Medulla oblongata (tissue), 1 donor: ENCODE measurements around the gene SLC35B4.

Experiments
- DNase-seq: peaks from one replicate; pipeline ENCODE4 v3.0.0-alpha.2; 2015; ENCODE audit errors: extremely low spot score

Gene SLC35B4

DNA sequence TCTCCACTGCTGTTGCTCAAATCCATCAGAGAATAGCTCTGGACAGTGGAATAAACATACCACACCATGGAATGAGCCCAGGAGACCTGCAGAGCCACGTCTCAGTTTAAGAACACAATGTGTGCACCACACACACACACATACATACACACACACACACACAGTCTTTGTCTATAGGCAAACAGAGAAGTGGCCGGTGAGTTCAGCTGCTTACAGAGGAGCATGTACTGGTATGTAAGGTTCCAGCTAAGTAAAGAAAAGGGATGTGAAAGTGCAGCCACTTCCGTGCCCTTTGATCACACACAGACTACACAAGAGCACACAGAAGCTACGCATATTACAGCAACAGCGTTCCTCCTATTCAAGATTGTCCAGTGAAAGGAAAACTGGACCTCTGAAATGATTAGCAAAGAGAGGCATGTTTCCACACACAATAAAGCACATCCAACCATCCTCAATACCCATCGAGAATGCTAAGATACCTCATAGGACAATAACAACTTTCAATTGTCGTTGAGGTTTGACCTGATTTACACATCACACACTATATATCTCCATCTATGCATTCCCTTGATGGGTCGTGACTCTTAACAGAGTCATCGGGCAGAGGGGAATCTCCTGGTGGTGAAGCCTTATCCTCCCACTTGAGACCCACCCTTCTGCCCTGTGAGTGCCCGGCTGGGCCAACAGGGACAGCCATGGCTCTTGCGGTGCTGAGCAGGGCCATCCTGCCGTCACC lies 23.6 kb downstream of the SLC35B4 start:
- DNase-seq, result peak; percentile 80

DNA sequence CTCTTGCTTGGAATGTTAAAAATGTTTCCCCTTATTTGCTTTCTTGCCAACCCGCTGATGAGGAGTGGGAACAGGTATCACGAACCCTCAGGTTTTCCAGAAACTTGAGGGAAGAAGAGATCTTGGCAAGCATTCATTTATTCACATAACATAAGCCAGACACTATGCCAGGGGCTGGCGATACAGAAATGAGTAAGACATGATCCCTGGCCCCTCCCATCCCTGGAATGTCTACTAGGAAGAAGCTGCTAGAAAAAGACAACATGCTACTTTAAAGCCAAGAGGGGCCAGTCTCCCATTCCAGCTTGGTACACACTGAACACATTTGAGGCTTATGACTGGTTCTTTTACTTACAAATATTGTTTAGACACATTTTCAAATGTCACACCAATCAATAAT lies 26.4 kb downstream of the SLC35B4 start:
- DNase-seq, result no peak

DNA sequence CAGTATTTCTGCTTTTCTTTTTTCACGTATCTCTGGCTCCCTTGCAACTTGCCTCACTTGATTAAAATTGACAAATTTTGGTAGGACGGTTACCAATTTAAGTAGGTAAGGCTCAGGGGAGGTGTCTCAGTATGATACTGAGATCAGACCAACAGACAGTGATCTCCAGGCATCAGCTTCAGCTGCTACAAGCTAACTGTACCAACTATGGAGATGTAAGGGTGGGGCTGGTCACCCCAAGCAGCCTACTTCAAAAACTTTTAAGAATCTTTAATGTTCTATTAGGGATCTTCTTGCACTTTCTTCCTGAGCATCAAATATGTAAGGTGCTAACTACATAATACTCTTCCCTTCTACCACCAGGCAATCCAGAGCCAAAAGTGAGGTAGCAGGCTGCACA lies 26.9 kb downstream of the SLC35B4 start:
- no peak for DNase-seq

DNA sequence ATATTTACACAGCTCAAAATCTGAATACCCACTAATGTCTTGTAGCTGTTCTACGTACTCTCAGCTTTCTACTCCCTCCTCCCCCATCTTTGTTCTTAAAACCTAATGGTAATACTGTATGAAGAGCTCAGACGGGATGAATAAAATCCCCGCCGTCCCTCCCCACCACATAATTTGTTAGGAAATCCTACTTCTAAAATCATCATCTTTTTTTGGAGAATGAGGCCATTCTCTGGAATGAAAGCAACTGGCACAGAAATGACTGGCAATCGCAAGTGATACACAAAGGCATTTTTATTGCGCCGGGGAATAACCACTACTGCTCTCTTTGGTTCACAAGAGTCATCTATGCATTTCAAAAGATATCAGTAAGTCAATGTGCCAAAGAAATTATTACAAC lies 27.3 kb downstream of the SLC35B4 start:
- no peak for DNase-seq

DNA sequence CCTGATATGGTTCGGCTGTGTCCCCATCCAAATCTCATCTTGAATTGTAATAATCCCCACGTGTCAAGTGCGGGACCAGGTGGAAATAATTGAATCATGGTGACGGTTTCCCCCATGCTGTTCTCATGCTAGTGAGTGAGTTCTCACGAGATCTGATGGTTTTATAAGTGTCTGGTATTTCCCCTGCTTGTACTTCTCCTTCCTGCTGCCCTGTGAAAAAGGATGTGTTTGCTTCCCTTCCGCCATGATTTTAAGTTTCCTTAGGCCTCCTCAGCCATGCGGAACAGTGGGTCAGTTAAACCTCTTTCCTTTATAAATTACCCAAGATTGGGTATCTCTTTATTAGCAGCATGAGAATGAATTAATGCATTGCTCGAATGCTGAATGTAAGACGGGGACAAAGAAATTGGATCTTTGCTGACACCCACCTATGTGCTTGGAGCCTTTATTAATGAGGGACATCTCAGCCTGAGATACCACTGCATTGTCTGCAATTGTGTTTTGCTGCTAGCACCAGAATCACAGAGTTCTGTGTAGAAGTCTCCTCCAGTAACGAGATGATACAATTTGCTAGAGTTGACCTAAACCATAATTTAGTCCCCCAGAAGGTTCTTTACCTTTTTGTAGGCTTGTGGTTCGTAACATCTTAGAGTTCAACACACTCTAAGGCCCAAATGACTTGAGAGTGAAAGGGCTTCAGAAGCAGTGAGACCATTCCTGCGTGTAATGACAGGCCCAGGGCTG lies 28.6 kb downstream of the SLC35B4 start:
- no peak for DNase-seq

DNA sequence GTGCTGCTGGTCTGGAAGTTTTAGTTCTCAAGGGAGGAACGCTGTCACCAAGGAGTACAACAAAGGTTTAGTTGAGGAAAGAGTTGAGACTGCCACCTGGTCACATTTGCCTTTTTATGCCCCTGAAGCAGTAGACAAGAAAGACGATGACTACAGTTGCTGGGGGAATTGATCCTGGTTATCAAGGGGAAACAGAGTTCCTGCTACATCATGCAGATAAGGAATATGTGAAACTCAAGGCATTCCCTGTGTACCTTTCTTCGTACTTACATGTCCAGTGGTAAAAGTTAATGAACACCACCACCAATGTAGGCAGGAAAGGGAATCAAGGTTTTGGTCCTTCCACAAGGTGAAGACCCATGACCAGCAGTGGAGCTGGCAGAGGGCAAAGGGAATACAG lies 31.8 kb downstream of the SLC35B4 start:
- no peak for DNase-seq

DNA sequence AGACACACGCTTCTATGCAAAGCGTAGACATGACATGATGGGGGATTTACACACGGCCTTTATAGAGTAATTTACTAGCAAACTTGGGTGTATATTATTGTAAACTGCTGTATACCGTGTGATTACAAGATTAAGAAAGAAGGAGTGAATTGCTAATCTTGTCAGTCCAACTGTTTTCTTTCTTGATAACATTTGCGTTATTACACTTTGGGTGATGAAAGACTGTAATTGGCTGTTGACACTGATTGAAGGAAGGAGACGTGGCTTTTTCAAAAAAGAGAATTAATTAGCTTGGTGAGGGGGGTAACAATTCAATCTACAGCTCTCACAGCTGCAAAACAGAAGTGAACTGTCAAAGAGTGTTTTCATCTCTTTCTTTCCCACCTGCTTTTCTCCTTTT lies 32.7 kb downstream of the SLC35B4 start:
- no peak for DNase-seq

DNA sequence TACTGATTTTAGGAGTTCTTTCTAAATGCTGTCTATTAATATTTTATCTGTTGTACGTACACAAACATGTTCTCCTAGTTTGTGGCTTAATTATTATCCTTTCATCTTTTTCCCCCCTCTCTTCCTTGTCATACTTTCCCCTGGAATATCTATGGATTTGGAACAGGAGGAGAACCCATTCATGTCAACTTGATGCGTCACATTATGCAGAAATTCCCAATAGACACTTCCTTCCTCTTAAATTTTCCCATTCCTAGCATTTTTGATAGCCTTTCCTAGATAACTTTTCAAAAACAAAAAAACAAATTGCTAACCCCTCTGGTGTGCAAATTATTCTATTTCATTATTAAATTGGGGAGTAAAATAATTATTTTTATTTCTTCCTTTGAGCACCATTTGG lies 36.2 kb downstream of the SLC35B4 start:
- DNase-seq, result no peak

DNA sequence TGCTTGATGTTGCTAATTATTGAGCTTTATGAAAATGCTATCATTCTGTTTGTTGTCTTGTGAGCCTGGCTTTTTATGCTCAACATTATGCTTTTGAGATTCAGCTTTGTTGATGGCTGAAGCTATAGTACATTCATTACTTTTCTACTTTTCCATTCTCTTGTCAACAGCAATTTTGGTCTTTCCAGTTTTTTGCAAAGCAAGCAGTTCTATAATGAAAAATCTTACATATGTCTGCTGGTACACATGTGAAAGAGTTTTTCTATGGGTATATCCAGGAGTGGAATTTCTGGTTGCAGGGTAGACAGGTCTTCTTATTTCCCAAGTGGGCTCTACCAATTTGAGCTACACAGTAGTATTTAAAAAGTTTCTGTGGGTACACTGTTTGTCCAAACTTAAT lies 36.8 kb downstream of the SLC35B4 start:
- no peak for DNase-seq

DNA sequence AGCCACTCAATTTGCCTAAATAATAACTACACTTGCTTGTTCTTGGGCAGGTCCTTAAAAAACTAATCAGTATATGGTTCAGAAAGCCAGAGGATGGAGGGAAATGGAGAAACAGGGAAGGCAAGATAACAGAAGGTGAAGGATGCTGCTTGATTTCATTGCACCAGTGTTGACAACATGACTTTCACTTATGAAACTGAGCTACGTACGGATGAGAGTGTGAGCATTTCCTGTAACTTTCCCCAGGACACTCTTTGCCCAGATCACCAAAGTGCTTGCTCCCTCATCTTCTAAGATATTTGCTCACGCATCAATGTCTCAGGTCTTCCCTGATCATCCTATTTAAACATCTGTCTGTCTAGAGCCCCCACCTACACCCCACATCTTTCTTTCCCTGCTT lies 37.4 kb downstream of the SLC35B4 start:
- DNase-seq, result no peak

DNA sequence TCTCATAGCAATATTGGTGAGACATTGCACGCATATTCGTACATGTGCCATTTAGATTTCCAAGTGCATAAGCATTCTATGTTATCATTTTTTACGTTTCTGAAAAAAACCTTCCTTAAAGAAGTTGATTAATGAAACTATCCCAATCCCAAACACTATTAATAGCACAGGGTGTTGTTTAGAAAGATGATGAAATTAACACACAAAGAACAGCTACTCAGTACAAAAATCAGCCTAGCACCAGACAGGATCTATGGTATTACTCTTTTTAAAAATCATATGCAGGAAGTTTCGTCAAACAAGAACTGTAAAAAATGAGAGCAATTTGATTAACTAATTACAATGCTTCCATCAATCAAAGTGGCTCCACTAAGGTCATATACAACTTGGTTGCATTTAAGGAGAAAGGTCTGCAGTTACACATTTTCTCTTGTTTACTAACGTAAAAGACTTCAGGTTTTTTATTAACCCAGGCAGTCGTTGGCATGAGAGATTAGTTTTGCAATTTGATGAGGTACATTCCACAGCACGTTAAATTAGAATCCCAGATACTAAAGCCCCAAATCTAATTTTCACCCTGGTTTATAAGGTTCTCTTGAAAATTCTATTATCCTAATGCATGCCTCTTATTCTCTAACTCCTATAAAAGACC lies 38.1 kb downstream of the SLC35B4 start:
- no peak for DNase-seq

DNA sequence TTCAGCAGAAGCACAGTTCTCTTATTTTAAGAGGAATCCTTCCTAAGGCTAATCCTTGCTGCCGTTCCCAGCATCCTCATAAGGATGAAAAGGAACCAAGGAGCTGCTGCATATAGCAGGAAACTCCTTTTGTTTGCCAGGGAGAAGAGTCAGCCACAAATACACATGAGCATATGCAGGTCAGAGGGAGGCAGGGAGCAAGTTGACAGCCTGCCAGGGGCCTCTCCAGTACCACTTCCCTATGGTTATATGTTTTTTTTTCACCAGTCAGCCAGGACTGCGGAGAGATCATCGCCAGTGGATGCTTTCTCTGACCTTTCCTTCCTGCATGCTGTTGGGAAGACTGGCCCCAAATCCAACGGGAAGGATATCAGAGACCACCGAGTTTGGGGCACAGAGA lies 39.8 kb downstream of the SLC35B4 start:
- no peak for DNase-seq

DNA sequence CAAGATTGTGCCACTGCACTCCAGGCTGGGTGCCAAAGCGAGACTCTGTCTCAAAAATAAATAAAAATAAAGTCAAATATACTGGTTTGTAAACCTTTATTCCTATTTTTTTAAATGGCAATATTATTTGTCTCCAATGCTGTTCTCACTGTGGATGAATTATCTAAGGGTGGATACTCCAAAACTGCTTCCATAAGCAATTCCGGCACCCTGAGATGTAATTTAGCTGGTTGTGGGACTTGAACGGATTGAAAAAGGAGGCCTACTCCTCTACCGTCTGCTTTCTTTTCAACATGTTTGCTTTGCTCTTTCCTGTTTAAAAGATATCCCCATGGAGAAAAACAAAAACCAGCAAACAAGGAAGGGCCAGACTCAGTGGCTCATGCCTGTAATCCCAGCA lies 54.4 kb downstream of the SLC35B4 start:
- no peak for DNase-seq

DNA sequence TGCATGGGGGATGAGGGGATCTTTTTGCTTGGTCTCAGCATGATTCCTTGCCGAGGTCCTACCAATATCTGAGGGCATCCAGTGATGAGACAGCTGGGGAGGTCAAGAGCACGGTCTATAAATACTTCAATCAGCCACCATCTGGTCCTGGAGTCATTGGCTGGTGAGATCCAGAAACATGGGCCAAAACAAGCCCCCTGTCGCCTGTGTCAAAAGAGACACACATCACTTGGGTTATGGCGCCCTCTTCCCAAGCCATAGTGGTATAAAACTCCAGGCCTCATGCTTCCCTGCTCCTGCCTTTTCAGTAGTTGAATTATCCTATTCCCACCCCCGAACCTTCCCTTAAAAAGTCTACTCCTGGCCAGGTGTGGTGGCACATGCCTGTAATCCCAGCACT lies 60.9 kb downstream of the SLC35B4 start:
- DNase-seq, result no peak

DNA sequence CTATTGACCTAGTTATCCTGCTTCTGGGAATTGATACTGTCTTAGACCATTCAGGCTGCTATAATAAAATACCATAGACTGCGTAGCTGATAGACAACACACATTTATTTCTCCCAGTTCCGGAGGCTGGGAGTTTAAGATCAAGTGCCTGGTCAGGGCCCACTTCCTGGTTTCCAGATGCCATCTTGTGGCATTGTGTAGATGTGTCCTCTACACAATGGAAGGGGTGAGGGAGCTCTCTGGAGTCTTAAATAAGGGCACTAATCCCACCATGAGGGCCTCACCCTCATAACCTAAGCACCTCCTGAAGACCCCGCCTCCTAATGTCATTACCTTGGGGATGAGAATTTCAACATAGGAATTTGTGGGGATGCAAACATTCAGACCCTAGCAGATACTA lies 62.4 kb downstream of the SLC35B4 start:
- no peak for DNase-seq

DNA sequence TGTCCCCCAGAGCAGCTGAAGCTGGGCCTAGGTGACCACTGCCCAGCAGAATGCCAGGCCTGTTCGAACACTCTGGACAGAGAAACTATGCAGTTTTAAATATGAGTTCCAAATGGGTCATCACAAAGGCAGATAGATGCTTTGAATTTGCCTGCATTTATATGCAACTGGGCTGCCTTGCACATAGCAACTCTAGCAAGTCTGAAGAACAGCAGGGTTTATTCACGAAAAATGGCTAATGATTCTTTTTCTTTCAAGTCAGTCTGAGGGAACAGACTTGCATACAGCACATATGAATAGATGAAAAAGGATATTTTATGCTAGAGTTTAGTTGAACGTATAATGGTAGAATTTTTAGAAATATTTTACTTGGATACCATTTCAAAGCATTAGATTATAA lies 68.5 kb downstream of the SLC35B4 start:
- DNase-seq, result no peak

DNA sequence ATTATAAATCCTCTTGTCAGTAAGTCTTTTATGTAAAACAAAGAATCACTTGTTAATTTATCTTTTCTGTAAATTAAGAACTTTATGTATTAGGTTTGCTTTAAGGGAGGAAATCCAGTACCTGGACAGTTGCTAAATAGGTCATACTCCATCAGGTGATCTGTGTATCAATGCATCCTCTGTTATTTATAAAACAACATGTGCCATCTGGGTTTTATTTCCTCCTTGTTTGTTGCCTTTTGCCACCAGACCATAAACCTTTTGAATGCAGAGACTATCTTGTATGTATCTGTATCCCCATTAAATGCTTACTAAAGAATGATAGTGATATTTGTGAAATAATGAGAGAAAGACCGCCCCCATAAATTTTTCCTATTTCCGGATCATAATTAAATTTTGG lies 70.0 kb downstream of the SLC35B4 start:
- DNase-seq, result no peak

DNA sequence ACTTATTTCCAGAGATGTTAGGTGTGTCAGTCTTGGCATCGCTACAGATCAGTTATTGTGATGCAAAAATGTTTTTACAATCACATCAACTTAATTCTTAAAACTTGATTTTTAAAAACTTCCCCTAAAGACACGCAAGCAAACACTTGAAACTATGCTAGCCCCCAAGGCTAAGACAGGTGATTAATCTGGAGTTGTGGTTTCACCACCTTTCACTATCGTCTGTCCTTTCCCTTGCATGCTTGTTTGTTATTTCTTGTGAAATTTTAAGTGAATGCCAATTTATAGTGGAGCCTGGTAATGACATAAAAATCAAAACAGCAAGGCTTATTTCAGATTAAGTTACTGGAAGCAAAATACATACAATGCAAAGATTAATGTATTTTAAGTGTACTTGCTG lies 70.4 kb downstream of the SLC35B4 start:
- DNase-seq, result no peak

DNA sequence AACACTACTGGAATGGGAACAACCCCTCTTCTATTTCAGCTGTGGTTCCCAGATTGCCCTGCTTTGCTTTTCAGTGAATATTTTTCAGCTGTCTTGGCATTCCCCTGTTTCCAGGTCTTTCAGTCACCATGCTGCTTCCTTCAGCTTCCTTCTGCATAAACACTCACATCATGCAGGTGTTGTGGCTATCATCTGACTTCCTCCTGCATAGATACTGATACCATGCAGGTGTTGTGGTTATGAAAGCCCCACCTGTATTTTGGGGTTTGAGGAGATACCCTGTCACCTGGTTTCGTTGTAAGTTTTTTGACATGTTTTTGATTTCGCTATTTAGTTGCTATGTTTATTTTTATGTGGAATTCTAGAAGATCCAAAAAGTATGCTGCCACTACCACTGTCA lies 71.5 kb downstream of the SLC35B4 start:
- no peak for DNase-seq
